G401.6 (cell line): Measurements from ENCODE around the gene RER1.

Experiments used
- FAIRE-seq: peaks from 2 replicates; lab custom pipeline; 2012; peaks lifted over from hg19 to GRCh38; lab: Jason Lieb, UNC

The RER1 gene

GRCh38 chr1:2376261-2376741 is 15.3 kb upstream of the RER1 start:
- no peak for FAIRE-seq

GRCh38 chr1:2376931-2377672 is 14.5 kb upstream of the RER1 start:
- no peak for FAIRE-seq

GRCh38 chr1:2377751-2378440 is 13.7 kb upstream of the RER1 start:
- no peak for FAIRE-seq

GRCh38 chr1:2378441-2378851 is 13.2 kb upstream of the RER1 start:
- no peak for FAIRE-seq

GRCh38 chr1:2378956-2379732 is 12.5 kb upstream of the RER1 start:
- FAIRE-seq = no peak

GRCh38 chr1:2379733-2380404 is 11.8 kb upstream of the RER1 start:
- FAIRE-seq = no peak

- FAIRE-seq = no peak
These were observed 10.6 kb upstream of the RER1 start for GRCh38 chr1:2380816-2381591.

- FAIRE-seq = no peak
These were observed 9.7 kb upstream of the RER1 start for GRCh38 chr1:2381741-2382620.

GRCh38 chr1:2382621-2383361 is 8.8 kb upstream of the RER1 start:
- FAIRE-seq = no peak

GRCh38 chr1:2383576-2383975 is 8.1 kb upstream of the RER1 start:
- FAIRE-seq = no peak

- FAIRE-seq = no peak
These were observed 7.3 kb upstream of the RER1 start for GRCh38 chr1:2384130-2384860.

GRCh38 chr1:2384941-2385481 is 6.6 kb upstream of the RER1 start:
- no peak for FAIRE-seq

- no peak for FAIRE-seq
These were observed 5.9 kb upstream of the RER1 start for GRCh38 chr1:2385606-2386280.

- FAIRE-seq = no peak
These were observed 4.7 kb upstream of the RER1 start for GRCh38 chr1:2386636-2387611.

- FAIRE-seq = no peak
These were observed 3.4 kb upstream of the RER1 start for GRCh38 chr1:2388004-2388913.

- FAIRE-seq = no peak
These were observed 2.0 kb upstream of the RER1 start for GRCh38 chr1:2389644-2390043.
